ENCODE results near the gene LRTM1.

The LRTM1 gene

GRCh38 chr3:54940971-54941370, 13.1 kb upstream of the LRTM1 start:
- no peak for DNase-seq (ENCODE audit: low read depth)

DNA sequence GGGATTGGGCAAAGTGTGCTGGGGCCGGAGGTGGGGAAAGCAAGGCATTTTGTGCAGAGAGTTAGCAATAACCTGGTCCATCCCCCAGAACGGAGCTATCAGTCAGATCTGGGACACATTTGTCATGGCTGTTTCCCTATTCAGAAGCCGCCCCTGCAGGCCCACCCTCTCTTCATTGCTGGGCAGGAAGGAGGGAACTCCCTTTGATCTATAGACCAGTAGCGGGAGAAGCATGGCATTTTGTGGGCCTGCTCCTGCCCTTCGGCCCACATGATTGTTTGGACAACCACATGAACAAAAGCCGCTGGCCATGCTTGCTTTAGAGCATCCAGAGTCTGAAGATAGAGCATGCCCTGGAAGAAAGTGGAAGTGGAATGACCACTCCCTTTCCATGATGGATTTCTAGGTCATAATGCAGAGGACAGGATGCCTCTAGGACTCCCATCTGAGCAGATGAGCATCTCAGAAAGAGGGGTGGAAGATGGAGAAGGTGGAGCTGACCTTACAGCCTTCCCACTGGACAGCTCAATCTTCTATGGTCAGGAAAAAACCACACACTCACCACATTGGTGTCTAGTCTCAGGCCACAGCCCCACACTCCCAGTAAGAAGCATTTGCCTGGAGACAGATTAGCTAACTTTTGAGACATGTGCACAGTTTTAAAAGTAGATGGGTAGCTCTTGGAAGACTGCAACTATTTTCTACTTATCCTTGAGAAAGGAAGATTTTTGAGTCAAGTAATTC, 11.9 kb upstream of the LRTM1 start:
- DNase-seq (ENCODE audit: low read depth), result no peak

DNA sequence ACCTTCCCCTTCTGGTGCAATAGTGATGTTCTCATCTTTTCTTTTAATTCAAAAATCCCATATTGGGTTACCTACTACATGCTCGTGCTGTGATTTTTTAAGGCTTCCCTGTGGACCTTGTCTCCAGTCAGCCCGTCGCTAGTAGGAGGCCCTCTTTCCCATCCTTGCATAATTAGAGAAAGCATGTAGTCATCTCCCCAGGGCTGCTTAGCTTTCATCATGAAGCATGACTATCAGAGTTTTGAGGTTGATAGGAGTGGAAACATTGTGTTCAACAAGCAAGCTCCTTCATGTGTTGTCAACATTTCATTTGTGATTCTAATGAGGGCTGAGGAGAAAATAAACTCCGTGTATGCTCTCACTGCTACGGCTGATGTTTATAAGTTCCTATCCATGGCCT, 8.7 kb upstream of the LRTM1 start:
- DNase-seq (ENCODE audit: low read depth), result no peak

DNA sequence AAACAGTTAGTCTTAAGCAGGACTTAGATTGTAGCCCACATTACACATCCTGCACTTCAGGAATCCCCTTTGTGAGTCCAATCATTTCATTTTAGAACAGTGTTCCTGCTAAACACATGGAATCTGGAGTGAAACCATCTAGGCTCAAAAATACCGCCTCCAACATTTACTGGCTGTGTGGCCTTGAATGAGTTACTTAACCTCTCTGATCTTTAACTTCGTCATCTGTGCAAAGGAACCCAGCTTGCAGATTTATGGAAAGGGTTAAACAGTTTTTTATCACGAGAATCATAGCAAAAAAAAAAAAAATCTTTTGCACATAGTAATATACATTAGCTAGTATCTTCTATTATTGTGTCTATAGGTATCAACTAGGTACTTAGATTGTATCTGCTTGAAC, 8.0 kb upstream of the LRTM1 start:
- DNase-seq (ENCODE audit: low read depth), result no peak

GRCh38 chr3:54932606-54933005, 4.7 kb upstream of the LRTM1 start:
- no peak for DNase-seq (ENCODE audit: low read depth)

DNA sequence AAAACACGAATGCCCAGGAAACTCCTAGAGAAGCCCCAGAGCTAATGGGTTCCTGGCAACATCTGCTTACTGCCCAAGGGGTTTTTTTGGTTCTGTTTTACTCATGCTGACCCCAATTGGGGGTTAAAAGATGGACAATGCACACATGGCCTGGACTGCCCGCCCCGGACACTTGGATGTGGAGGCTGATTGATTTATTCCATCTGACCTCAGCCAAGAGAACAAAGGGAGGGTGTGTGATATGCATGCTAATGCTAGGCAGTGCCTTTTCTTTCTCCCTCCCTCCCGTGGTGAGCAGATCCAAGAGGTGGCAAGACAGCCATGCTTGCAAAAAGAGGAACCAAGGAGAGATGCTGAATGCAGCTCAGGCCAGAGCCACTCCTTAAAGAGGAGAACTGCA, 3.3 kb upstream of the LRTM1 start:
- DNase-seq (ENCODE audit: low read depth), result no peak

- no peak for DNase-seq (ENCODE audit: low read depth)
These were observed 9.3 kb downstream of the LRTM1 start for GRCh38 chr3:54918516-54918915.

DNA sequence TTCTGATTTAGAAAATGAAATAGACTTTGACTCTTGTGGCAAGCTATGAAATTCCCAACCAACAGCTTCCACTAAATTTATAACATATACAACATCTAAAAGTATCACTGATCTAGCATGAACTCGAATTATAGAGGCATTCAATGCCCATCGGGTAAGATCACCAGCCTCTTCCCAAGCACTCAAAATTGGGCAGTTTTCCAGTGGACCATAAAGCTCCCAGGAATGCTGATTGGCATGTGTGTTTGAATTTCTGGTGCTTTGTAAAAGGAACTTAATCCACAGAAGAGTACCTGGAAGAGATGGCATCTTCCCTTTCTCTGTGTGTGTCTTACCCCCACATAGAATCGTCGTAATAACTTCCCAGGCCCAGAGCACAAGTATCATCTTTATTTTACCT, 10.0 kb downstream of the LRTM1 start:
- DNase-seq (ENCODE audit: low read depth), result no peak

GRCh38 chr3:54917174-54917573, 10.7 kb downstream of the LRTM1 start:
- no peak for DNase-seq (ENCODE audit: low read depth)

DNA sequence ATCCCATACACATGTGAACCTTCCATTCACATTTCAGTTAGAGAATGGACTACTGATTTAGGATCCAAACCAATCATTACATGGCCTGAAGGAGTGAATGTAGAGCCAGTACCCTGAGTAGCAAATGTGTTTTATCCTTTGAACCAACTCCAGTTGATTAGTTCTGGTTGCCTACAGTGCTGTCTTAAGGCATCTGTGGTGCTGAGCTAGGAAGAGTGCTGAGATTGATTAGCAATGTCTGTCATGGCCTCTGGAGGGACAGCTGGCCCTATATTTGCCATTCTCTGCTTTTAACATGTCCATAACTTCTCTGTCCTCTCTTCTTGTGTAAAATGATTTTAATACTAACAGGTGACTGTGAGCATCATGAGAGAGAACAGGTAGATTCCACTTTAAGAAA, 11.1 kb downstream of the LRTM1 start:
- no peak for DNase-seq (ENCODE audit: low read depth)

DNA sequence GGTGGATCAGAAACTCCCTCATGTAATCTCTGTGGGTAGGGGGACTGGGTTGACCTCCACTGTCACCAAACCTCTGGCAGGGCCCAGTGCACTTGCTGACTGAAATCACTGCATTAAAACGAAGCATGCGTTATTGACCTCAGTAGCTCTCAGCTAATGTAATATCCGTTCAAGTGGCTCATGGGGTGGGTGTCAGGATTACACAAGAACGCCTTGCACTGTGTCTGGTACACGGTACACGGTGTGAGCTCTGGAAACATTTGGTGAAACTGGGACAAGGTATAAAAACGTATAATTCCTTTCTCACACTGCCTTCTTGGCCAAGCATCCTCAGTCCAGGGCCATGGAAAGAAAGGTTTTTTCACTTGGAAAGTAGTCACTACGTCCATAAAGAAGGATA, 11.9 kb downstream of the LRTM1 start:
- DNase-seq (ENCODE audit: low read depth), result no peak

DNA sequence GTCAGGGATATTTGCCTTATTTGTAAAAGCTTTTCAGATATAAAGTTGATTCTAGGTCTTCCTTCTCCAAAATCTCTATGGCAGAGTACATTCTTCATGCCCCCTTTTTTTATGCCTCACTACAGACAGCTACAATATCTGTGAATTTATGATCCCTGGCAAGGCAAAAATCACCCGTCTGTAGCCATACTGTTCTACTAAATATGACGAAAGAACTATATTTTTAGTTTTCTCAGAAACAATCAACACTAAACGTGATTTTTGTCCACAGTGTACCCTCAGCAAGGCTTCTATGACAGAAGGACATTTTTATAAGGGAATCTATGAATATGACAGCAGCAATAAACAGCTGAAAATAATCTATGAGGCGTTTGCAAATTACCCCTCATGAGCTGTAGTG, 12.7 kb downstream of the LRTM1 start:
- no peak for DNase-seq (ENCODE audit: low read depth)

DNA sequence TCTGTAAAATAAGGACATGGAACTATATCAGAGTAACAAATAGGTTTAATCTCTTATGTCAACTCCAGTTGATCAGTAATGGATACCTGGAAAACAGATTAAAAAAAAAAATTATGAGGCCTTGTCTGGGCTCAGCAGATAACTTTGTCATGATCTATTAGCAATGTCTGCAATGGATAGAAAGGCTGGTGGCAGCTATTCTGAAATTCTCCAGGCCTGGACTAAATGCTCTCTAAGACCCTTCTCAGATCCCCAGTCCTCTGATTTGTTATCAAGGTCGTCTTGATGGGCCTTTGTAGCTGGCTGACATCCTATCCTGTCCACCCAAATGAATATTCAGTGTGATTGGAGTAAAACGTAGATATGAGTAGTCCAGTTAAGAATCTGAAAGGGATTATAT, 13.7 kb downstream of the LRTM1 start:
- DNase-seq (ENCODE audit: low read depth), result no peak

DNA sequence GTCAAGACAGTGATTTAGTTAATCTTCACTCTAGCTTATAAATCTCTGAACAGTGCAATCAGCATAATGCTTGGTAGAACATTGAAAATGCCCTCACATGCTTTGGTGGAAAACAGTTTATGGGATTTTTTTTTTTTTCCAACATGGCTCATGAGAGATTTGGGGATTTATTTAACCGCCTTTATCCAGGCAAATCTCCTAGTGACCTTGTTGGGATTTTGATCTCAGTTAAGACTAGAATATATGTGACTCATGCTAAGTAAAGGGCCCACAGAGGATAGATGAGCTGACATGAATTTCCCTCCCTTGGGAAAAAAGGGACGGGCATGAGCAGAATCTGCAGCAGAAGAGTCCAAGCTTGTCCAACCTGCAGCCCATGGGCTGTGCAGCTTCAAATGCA, 18.7 kb downstream of the LRTM1 start:
- no peak for DNase-seq (ENCODE audit: low read depth)

DNA sequence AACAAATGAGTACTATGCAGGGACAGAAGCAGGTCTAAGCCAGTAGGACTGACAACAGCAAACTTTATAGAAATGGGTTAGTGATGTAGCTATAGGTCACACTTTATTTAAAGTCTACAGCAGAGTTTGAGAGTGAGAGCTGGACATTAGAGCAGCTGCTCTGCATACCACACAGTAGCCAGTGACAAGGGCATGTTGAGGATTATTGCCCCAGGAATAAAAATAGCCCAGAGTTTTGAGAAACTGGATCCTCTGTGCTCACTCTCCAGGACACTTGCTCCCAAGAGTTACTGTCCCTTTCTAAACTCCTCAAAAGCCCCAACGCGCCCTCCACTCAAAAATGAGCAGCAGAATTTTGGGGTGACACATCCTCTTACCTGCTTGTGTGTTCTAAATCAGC, 21.1 kb downstream of the LRTM1 start:
- DNase-seq (ENCODE audit: low read depth), result no peak

DNA sequence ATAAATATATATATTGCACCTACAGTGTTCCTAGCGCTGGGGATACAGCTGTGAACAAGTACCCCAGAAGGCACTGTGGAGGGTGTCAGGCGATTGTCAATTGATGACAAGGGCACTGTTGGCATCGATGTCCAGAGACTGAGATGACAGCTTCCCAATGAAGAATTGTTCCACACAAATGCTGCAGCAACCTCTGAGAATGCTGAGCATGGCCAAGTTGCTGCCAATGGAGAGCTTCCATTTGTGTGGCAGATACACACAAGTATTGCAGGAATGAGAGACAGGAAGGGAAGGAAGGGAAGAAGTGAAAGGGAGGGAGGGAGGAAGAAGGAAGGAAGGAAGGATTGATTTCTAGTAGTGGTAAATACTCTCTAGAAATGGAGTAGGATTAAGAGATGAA, 21.9 kb downstream of the LRTM1 start:
- no peak for DNase-seq (ENCODE audit: low read depth)

DNA sequence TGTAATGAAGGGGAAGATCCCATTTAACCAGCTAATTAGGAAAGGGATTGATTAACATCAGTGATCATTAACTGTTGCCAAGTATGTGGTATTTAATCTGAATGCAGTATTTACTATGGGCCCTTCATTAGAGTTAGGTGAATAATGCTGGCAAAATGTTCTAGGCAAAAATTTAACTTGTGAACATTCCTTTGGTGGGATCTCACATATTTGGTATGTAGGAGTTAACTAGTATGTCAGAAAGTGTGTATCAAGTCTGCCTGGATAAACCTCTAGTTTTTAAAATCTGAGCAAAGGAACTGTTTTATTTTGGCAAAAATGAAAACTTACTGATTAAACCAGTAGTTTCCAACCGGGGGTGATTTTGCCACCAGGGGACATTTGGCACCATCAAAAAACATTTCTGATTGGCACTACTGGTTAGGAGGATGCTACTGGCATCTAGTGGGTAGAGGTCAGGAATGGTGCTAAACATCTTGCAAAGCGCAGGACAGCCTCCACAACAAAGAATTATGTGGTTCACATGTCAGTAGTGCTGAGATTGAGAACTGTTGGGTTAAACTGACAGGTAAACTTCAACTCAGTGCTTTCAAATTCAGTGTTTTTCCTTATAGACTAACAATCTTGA, 22.5 kb downstream of the LRTM1 start:
- no peak for DNase-seq (ENCODE audit: low read depth)

- DNase-seq (ENCODE audit: low read depth), result no peak
These were observed 25.8 kb downstream of the LRTM1 start for GRCh38 chr3:54901906-54902685.

GRCh38 chr3:54900838-54901591, 26.8 kb downstream of the LRTM1 start:
- DNase-seq (ENCODE audit: low read depth), result no peak

GRCh38 chr3:54899273-54899672, 28.6 kb downstream of the LRTM1 start:
- no peak for DNase-seq (ENCODE audit: low read depth)

- no peak for DNase-seq (ENCODE audit: low read depth)
These were observed 30.7 kb downstream of the LRTM1 start for GRCh38 chr3:54897028-54897711.

- DNase-seq (ENCODE audit: low read depth), result no peak
These were observed 32.2 kb downstream of the LRTM1 start for GRCh38 chr3:54895613-54896012.

Measured in activated T-cell treated with anti-CD3 and anti-CD28 coated beads for 24 hours (primary cell).